Measurements from ENCODE around the gene FAM229A.
"Not testable (repeated sequence)": the region's sequence is repeated elsewhere in the genome, so short reads cannot be mapped to it uniquely, and the experiment has no call there.

The FAM229A gene

DNA sequence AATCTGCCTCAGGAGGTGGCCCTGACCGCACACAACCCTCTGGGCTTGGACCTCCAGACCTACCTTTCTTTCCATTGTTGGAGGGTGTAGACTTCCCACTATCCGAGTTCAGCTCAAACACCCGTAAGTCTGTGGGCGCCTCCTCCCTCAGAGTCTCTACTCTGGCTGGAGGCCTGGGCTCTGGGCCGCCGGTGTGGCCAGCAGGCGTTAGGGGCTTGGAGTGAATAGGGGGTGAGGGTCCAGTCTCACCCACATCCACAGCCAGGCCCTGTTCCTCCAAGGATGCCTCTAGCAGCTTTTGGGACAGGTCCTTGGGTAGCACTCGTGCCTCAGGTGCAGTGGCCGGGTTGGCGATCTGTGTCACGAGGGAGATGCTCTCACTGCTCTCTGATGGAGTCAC, 13.9 kb upstream of the FAM229A start:
- DNase-seq (ENCODE audit: low read depth) = no peak

DNA sequence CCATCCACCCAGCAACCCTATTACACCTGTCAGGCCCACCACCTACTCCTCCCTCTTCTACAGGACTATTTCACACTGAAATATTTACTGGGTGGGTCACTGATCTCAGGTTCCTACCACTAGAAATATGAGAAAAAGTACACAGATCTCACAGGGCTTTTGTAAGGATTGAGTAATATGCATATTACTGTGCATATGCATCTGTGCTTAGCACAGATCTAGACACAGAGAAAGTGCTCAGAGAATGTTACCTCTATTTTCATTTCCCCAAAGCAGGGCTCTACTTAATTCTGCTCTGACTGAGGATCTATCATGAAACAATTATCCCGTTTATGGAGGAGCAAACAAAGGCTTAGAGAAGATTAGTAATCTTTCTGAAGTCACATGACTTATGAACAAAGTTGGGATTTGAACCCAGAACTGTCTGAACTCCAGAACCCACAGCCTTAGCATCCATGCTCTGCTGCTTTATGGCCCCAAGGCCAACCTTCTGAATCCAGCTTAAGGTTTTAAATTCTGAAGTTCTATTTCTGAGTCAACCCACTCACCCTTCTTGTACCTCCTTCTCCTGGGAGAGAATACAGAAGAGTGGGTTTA, 11.8 kb upstream of the FAM229A start:
- DNase-seq (ENCODE audit: low read depth) = no peak

DNA sequence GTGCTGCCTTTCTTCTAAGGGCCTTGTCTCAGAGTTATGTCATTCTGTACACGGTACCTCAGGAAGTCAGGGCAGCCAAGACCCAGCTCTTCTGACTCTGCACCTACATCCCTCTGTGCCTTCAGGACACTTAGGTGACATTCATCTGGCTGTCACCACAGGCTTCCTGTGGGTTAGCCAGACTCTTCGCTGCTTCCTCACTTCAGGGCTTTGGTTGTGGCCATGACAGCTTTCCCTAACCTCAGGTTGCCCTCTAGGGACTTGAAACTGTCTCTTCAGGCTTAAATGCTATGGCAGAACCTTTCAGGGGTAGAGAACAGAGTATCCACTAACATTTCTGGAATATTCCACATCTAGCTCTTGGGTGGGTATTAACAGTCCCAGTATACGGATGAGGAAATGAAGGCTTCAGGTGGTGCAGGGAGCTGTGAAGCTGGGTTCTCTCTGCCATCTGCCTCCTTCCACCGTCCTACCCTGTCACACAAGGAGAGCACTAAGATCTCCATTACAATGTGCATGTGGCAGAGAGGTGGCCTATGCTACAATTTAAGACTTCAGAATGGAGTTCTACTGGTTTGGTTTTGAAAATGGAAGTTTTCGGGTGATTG, 10.0 kb upstream of the FAM229A start:
- DNase-seq (ENCODE audit: low read depth) = no peak

DNA sequence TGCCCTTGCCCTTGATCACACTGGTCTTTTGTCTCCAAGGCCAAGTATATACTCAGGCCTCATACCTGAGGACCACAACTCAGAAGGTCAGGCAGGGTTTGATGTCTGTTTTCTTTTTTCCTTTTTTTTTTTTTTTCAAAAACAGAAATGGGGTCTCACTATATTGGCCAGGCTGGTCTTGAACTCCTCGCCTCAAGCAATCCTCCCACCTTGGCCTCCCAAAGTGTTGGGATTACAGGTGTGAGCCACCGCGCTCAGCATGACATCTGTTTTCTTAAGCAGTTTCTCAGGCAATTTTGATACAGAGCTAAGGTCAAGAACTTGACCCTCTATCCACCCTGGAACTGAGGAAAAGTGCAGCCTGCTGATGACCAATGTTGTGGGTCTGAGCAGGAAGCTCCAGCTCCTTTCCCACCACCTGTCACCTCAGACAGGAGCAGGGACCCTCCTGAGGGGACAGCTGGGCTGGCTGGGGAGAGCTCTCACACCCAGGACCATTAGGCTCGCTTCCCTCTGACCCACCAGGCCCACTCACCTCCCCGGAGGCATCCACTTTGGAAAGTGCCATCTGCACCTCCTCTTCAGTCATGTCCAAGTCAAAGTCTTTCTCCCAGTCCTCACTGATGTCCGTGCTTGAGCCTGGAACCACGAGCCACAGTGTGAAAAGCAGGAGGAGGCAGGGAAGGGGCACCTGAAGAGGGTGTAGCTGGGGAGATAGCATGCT, 5.8 kb upstream of the FAM229A start:
- DNase-seq (ENCODE audit: low read depth) = no peak

DNA sequence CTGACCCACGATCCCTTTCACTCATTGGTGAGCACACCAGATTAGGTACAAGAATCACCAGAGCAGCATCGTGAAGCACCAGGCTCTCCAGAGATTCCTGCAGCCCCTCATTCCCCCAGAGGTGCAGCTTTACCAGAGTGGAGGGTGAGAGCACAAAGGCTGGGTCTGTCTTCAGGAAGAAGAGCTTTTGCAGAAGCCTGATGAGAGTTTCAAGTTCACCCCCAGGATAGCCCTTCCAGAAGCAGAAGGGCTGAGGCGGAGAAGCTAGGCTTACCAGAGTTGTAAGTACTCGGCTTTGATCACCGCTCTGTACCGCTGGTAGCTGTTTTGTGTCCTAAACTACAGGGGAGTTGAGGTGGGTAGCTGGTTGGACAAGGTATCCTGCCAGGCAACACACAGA, 3.2 kb upstream of the FAM229A start:
- DNase-seq (ENCODE audit: low read depth) = no peak

DNA sequence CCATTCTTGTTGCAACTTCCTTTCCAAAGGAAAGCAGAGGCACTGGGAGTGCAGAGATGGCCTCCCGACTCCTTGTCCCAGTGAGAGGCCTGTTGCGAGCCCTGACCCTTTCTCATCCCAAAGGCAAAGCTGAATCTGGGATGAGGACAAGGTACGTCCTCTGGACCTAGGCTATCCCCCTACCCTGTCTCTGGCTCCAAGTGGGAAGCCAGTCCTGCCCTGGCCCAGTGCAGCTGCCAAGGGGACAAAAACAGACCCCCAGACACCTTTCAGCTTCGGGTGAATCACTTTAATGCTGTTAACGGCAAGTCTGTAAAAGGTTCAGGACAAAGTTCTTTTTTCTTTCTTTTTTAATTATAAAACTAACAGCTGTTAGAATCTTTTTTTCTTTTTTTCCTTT, 2.6 kb upstream of the FAM229A start:
- no peak for DNase-seq (ENCODE audit: low read depth)

DNA sequence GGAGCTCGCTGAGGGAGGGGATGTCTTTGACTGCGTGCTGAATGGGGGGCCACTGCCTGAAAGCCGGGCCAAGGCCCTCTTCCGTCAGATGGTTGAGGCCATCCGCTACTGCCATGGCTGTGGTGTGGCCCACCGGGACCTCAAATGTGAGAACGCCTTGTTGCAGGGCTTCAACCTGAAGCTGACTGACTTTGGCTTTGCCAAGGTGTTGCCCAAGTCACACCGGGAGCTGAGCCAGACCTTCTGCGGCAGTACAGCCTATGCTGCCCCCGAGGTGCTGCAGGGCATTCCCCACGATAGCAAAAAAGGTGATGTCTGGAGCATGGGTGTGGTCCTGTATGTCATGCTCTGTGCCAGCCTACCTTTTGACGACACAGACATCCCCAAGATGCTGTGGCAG, 1.4 kb upstream of the FAM229A start:
- no peak for DNase-seq (ENCODE audit: low read depth)

DNA sequence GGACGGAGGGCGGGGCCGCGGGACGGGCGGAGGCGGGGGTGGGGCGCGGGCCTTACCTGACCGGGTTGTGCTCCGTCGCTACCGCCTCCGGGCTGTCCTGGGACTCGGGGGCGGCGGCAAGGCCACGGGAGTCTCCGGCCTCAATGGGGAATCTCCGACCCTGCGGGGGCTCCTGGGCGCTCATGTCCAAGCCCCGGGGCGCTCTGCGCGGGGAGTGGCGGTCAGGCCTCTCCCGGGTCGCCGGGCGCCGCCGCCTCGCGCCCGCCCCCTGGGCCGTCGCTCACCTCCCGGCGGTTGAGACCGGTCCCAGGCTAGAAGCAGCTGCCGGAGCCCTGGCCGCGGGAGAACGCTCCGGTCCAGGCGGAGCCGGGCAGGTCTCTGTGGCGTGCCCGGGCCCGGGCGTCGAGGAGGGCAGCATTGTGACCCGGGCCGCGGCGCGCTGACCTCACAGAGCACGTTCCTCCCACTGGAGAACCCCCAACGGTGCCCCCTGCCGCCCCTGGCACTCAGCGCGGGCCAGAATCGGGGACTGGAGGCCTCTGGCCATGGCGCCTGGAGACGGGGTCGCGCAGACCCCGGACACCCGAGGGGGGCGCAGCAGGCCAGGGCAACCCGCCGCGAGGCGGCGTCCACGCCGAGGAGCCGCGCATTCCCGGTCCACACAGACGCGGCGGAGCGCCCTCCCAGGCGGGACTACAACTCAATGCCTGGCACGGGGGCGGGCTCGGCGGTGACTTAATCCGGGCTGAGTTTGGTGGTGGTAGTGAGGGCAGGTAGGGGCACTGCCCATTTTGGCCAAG, 411 bp downstream of the FAM229A start:
- DNase-seq (ENCODE audit: low read depth) = no peak

DNA sequence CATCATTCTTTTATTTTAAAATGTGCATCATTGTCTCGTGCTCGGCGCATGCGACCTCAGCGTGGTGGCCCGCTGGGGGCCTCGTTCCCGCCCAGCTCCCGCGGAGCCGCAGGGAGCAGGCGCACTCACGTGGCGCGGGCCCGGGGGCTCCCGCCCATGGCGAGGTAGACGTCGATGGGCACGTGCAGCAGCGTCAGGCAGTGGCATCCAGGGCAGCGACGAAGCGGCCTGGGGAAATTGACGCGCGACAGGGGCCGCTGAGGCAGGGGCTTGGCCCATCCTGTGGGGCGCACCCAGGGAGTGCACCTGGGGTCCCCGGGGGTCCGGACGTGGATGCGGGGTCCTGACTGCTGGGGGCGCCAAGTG, 994 bp downstream of the FAM229A start:
- no peak for DNase-seq (ENCODE audit: low read depth)

DNA sequence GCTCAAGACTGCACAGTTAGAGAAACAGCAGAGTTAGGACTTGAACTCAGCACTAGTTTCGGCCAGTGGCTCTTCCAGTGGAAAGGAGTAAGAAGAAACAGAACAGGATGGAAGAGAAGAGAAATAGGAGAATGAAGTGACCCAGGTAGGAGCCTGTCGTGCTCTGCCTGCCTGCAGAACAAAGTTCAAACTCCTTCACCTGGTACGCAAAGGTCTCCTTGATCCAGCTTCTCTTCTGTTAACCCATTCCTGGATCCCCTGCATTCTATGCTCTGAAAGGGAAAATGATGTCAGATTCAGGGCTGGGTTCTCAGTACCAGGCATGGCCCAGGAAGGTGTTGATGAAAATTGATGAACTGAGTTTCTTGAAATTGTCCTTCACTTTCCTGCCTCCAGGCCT, 3.9 kb downstream of the FAM229A start:
- no peak for DNase-seq (ENCODE audit: low read depth)

DNA sequence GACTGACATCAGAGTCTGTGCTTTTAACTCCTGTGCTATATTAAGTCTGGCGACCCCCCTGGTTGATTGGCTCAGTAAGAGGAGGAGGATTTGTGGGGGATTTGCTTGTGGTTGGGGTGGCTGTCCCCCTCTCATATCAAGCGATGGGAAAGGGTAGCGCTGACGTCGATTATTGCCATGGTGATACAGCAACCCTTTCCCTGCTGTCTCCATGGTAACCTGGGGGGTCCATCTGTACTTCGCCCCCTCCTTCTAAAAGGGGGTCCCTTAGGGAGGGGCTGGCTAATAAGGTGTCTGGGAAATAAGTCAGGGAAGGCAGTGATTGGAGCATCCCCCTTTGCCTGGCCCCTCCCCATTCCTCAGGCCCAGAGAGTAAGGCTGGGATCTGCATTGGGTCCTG, 4.7 kb downstream of the FAM229A start:
- DNase-seq (ENCODE audit: low read depth) = no peak

DNA sequence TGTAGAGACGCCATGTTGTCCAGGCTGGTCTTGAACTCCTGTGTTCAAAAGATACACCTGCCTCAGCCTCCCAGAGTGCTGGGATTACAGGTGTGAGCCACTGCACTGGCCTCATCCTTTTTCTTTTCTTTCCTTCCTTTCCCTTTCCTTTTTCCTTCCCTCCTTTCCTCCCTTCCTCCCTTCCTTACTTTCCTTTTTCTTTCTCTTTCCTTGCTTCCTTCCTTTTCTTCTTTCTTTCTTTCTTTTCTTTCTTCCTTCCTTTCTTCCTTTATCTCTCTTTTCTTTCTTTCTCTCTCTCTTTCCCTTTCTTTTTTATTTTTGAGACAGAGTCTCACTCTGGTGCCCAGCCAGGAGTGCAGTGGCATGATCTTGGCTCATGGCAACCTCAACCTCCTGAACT, 5.8 kb downstream of the FAM229A start:
- no peak for DNase-seq (ENCODE audit: low read depth)

DNA sequence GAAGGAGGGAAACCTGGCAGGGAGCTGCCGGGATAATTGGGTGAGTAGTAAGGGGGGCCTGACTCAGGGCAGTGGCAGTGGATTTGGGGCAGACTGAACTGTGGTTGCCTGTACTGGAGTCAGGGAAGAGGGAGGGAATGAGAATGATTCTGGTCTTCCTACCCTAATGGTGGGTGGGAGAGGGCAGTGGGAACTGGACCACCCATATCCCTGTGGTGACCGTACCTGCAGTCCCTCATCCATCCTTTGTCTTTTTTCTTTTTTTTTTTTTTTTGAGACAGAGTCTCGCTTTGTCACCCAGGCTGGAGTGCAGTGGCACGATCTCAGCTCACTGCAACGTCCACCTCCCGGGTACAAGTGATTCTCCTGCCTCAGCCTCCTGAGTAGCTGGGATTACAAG, 6.5 kb downstream of the FAM229A start:
- DNase-seq (ENCODE audit: low read depth) = not testable (repeated sequence)

DNA sequence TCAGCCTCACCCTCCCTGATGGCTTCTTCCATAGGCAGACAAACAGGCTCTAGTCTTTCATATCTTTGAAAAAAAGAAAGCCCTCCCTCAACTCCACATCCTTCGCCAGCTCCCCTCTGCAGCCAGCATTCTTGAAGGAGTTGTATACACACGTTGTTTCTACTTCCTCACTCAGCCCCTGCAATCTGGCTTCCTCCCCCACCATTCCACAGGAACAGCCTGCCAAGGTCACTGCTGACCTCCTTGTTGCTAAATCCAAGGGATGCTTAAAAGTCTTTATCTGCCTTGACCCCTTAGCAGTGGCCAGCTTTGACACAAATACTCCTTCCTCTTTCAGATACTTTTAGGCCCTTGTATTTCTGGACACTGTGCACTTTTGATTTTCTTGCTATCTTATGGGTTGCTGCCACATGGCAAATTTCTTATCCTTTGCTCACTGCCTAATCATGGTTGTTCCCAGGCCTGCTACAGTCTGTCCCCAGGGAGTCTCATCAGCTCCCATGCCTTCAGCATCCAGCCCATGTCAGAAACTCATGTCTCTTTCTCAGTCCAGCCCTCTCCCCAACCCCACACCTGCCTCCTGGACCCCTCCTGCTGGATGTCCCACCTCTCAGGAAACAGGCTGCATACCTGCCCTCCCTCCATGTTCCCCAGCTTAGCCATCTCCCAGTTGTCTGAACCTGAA, 8.3 kb downstream of the FAM229A start:
- DNase-seq (ENCODE audit: low read depth) = no peak

DNA sequence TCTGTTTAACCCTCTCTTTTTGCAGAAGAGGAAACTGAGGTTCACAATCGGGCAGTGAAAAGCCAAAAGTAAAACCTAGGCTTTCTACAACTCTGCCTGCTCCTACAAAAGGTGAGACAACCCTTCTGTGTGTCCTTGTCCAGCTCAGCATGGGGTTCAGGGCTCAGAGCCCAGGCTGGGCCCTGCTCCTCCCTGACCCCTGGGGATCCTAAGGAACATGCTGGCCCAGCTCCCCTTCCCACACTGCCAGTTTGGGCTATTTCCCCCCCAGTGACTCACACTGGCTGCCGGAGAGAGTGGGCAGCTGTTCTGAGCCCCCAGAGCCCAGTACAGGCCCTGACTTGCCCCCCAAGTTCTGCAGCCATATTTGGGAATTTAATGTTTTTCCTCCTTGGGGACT, 8.9 kb downstream of the FAM229A start:
- no peak for DNase-seq (ENCODE audit: low read depth)

DNA sequence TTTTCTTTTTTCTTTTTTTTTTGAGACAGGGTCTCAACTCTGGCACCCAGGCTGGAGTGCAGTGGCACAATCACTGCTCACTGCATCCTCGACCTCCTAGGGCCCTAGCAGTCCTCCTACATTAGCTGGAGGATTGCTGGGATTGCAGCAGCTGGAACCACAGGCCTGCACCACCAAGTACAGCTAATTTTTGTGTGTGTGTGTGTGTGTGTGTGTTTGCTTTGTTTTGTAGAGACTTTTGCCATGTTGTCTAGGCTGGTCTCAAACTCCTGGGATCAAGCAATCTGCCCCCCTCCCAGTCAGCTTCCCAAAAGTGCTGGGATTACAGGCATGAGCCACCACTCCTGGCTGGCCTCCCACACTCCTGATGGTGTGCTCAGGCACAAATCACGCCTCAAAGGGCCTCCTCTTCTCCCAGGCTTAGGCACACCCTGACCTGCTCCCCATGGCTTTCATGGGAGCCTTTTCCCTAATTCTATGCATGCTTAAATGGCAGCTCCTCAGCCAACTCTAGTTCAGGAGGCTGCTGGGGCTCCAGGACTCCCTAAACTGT, 9.4 kb downstream of the FAM229A start:
- no peak for DNase-seq (ENCODE audit: low read depth)

DNA sequence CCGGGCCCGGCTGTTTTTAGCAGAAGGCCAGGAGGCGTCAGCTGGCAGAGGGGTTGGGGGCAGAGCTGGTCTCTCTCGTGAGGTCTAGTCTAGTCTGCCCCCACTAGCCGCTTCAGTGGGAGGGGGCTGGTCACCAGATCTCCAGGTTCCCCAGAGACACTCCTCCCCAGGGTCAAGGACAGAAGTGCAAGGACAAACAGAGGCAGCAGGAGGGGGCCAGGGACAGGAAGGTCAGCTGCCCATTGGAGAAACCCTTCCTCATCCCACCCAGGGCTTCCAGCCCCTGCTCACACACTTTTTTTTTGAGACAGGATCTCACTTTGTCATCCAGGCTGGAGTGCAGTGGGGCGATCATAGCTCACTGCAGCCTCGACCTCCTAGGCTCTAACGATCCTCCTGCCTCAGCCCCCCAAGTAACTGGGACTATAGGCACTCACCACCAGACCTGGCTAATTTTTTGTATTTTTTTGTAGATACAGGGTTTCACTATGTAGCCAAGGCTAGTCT, 10.0 kb downstream of the FAM229A start:
- no peak for DNase-seq (ENCODE audit: low read depth)

DNA sequence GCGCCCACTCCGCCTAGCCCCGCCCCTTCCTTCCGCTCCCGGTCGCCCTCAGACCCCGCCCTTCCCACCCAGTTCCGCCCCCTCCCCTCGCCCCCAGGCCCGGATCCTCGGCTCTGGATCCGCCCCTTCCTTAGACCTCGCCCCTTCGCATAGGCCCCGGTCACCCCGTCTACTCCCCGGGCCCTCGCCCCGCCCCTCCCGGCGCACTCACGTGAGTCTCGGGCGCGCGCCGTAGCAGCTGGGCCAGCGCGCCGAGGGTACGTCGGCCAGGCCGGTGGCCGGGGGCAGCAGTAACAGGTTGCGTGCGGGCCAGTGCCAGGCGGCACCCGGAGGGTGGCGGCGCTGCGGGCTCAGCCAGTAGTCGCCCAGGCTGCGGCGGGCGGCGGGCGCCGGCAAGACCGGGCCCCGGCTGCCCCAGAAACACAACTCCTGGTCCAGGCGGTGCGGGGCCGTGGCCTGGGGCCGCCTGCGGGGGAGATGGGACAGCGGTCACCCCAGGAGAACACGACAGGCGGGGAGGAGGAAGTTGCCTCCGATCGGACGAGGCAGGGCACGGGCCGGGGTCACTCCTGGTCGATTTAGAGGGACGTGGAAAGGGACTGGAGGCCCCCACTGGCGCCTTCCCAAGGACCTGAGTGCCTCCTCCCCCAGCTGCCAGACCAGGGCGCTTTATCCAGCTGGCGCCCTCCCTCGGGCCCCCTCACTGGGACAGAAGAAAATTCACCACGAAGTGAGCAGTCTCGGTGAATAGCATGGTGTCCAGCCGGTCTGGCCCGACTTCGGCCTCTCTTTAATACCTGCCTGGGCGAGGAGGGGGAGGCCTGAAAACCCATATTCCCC, 10.7 kb downstream of the FAM229A start:
- peak; percentile 79 for DNase-seq (ENCODE audit: low read depth)

DNA sequence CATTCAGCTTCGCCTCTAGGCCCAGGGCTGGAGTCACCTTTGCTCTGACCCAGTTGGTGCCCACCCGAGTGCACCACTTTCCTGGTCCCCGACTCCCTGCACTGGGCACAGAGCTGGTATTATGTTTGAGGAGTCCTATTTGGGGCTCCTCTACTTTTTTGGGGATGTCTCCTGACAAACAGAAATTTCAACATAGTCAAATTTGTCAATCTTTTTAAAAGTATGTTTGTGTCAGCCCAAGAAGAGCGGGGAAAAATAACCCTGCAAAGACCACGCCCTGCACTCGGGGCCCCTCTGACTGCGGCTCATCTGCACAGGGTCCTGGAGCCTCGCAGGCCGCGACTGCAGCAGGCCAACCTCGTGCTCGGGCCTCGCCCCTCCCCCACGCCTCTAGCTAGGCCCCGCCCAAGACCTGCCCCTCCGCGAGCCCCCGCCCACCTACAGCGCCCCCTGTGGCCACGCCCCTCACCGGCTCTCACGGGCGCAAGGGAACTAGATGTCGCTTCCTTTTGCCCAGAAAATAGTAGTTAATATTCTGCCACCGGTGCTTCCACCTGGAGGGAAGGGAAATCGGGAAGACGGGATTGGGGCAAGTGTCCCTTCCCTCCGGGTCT, 11.4 kb downstream of the FAM229A start:
- peak; percentile 69 for DNase-seq (ENCODE audit: low read depth)

DNA sequence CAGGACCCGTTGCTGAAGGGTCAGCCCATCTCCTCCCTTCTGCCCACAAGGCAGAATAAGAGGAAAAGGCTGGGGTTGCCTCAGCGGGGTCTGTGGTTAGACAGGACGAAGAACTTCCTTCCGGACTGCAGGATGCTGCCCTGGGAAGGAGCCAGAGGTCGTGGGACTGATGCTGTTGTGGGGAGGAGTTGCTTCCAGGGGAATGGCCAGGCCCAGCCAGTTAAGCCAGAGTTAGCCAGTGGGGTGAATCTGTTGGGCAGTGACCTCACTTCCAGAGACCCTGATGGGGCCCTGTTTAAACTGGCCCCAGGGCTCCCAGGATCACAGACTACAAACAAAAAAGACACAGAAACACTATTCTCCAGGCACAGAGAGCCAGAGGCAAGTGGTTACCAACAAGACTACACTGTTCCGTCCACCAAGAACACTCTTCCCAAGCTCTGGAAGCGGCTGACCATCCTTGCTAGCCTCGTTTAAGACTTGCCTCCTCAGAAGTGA, 13.0 kb downstream of the FAM229A start:
- no peak for DNase-seq (ENCODE audit: low read depth)
